Activated B cell treated with CpG ODN at 0.5 μM for 24 hours (primary cell): ENCODE data around the gene SEBOX. TPM values are rescaled to one million over a fixed set of nuclear protein-coding genes. Genes with fewer than 3 reads are reported as not detected.

Experiments used
- ATAC-seq: fragments of 200-7000 bp; cut with Tn5 transposase; one replicate; pipeline ENCODE4 v1.10.0; 2021; ENCODE audit warnings: low read depth, mild to moderate bottlenecking, moderate library complexity
- CTCF ChIA-PET: fragments of 350-600 bp; sonication (Branson Sonifier 250); formaldehyde crosslinking; loops from one replicate; lab custom pipeline; 2021; ENCODE audit warnings: antibody characterized with exemption; lab: Charles Lee
- POLR2A ChIA-PET: fragments of 350-600 bp; sonication (Branson Sonifier 250); formaldehyde crosslinking; loops from one replicate; lab custom pipeline; 2021; ENCODE audit warnings: antibody characterized with exemption; lab: Charles Lee
- DNase-seq: peaks from one replicate; pipeline ENCODE4 v3.0.0; 2022
- H3K27ac Mint-ChIP-seq: one replicate; pipeline ENCODE4 v1.8.0; 2020; ENCODE audit warnings: mixed read lengths
- H3K27me3 Mint-ChIP-seq: one replicate; pipeline ENCODE4 v1.8.0; 2021; ENCODE audit warnings: mixed read lengths
- H3K36me3 Mint-ChIP-seq: one replicate; pipeline ENCODE4 v1.8.0; 2021; ENCODE audit warnings: low read depth, mixed read lengths
- H3K4me1 Mint-ChIP-seq: one replicate; pipeline ENCODE4 v1.8.0; 2021; ENCODE audit warnings: mixed read lengths
- H3K4me3 Mint-ChIP-seq: one replicate; pipeline ENCODE4 v1.8.0; 2020; ENCODE audit warnings: mild to moderate bottlenecking, mixed read lengths
- H3K9me3 Mint-ChIP-seq: one replicate; pipeline ENCODE4 v1.8.0; 2020; ENCODE audit warnings: mixed read lengths
- intact Hi-C: fragments of 100-400 bp; cut with micrococcal nuclease; formaldehyde crosslinking; loops from one replicate; pipeline ENCODE4 v1.15.1; 2024
- total RNA-seq: library from RNA; stranded (reverse); gene quantifications from 2 replicates; pipeline ENCODE4 v1.2.3, GENCODE V29; 2022
- TF ChIP-seq, protein P1 (sequence below): fragments of 200-600 bp; IDR thresholded peaks from one replicate; pipeline ENCODE4 v1.8.0; 2022; ENCODE audit warnings: antibody characterized with exemption, mild to moderate bottlenecking

The SEBOX gene
- total RNA-seq, 1 donor from 2014 or later: not detected

DNA sequence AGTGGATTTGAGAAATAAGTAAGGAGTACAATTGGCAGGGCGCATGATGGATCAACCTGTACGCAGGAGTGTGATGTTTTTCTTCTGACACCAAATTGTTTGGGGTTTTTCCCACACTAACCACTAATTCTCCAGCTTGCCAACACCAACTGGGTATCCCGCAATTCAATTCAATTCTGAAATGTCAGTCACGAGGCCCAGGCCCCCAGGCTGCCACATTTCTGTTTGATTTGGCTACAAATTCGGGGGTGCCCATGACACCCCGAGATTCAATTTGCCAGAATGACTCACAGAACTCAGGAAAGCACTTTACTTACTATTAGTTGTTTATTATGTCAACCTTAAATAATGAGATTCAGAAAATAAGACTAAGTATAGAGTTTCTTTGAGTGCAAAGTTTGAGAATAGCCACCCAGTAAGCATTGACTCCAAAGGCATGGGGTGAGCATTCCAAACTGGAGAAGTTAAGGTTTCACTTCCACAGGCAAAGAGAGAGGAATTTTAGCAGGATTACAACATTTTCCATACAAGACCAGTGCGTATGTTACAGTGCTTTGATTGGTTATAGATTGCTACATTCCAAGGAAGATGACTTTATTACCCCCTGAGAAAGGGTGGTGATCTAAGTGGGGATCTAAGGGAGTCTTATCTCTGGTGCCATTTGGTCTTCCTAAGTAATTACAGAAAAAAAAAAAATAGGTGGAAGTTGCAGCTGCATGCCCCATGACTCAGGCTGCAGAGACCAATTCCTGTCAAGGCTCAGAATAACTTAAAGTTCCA lies 29.5 kb upstream of the SEBOX start:
- H3K27ac Mint-ChIP-seq: no peak overlapping the region
- H3K4me1 Mint-ChIP-seq: peaks cover 8% of the 10 kb centered on the region
- TF ChIP-seq, protein P1, sequence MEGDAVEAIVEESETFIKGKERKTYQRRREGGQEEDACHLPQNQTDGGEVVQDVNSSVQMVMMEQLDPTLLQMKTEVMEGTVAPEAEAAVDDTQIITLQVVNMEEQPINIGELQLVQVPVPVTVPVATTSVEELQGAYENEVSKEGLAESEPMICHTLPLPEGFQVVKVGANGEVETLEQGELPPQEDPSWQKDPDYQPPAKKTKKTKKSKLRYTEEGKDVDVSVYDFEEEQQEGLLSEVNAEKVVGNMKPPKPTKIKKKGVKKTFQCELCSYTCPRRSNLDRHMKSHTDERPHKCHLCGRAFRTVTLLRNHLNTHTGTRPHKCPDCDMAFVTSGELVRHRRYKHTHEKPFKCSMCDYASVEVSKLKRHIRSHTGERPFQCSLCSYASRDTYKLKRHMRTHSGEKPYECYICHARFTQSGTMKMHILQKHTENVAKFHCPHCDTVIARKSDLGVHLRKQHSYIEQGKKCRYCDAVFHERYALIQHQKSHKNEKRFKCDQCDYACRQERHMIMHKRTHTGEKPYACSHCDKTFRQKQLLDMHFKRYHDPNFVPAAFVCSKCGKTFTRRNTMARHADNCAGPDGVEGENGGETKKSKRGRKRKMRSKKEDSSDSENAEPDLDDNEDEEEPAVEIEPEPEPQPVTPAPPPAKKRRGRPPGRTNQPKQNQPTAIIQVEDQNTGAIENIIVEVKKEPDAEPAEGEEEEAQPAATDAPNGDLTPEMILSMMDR: no peak
- DNase-seq (no peak), ATAC-seq (no peak)
- H3K4me3 Mint-ChIP-seq: no peak overlapping the region
- CTCF ChIA-PET: no interaction called here
- POLR2A ChIA-PET: no interaction called here
- no peaks in the 10 kb centered on the region for H3K9me3 Mint-ChIP-seq
- intact Hi-C loops: no loop called here
- peaks cover 48% of the 10 kb centered on the region for H3K36me3 Mint-ChIP-seq
- no peaks in the 10 kb centered on the region for H3K27me3 Mint-ChIP-seq

DNA sequence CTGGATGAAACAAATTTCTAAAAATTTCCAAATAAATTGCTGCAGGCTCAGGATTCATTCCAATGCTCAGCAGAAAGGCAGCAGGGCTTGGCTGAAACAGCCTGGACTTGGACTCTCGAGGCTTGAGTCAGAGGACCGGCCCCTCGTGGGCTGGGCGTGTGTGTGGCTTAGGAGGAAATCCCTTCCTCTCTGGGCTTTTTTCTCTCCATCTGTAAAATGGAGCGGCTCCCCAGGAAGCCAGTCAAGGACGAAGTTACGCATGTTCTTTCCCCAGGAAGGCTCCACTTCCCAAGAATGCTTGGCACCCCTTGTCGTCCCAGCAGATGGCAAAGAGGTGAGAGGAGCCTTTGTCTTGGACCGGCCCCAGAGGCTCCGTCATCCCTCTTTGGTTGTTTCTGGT lies 27.5 kb upstream of the SEBOX start:
- Mint-ChIP-seq H3K27ac (no peak overlapping the region), H3K9me3 (no peaks in the 10 kb centered on the region), H3K36me3 (peaks cover 60% of the 10 kb centered on the region), H3K4me3 (no peak overlapping the region), H3K27me3 (no peaks in the 10 kb centered on the region), H3K4me1 (no peaks in the 10 kb centered on the region)
- TF ChIP-seq, protein P1: no peak
- ChIA-PET CTCF (no interaction called here), POLR2A (no interaction called here)
- no peak for ATAC-seq
- DNase-seq: no peak
- intact Hi-C loops: no loop called here

DNA sequence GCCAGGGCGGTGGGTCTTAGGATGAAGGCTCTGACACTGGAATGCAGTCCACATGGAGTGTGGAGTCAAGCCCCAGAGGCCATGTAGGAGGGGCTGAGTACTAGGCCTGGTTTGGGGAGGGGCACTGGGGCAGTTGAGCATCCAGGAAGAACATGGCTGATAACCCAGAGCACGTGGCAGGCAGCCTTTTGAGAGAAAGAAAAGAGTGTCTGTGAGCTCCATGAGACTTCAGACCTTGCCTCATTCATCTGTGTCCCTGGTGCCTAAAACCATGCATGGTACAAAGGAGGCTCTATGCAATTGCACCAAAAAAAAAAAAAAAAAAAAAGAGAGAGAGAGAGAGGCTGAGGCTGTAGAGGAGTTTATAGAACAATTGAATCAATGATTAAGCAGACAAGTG lies 26.4 kb upstream of the SEBOX start:
- Mint-ChIP-seq H3K27me3 (no peaks in the 10 kb centered on the region), H3K36me3 (peaks cover 61% of the 10 kb centered on the region), H3K4me3 (no peak overlapping the region), H3K27ac (no peak overlapping the region), H3K9me3 (no peaks in the 10 kb centered on the region), H3K4me1 (no peaks in the 10 kb centered on the region)
- ChIA-PET POLR2A (interaction anchor here (0.6 kb wide), 1 partner anchor 92 kb away, joined by 3 read pairs; no protein-coding TSS in a partner anchor), CTCF (interaction anchor here (1.3 kb wide), 1 partner anchor 25 kb away, joined by 3 read pairs; no protein-coding TSS in a partner anchor)
- ATAC-seq (no peak), DNase-seq (no peak)
- intact Hi-C loops: no loop called here
- TF ChIP-seq, protein P1: no peak

DNA sequence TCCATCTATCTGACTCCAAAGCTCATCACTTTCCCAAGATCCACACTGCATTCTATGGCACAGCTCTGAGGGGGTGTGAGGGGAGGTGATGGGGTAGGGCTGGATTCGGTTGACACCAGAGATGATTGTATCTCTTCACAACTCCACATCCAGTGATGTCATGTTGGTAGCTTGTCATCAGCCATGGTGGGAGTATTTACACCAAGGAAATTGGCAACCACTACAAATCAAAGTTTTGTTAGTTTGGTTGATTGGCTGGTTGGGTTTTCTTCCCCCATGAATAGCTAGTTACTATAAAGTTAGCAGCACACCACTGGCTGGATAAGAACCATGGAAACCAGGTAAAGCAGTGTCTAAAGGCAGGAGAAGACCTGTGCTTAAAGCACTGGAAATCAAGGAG lies 26.0 kb upstream of the SEBOX start:
- no peak for DNase-seq
- Mint-ChIP-seq H3K4me3 (no peak overlapping the region), H3K27me3 (no peaks in the 10 kb centered on the region), H3K9me3 (no peaks in the 10 kb centered on the region), H3K36me3 (peaks cover 61% of the 10 kb centered on the region), H3K4me1 (no peaks in the 10 kb centered on the region), H3K27ac (no peak overlapping the region)
- POLR2A ChIA-PET: no interaction called here
- CTCF ChIA-PET: interaction anchor here (1.3 kb wide), 1 partner anchor 26 kb away, joined by 3 read pairs; no protein-coding TSS in a partner anchor
- intact Hi-C loops: no loop called here
- TF ChIP-seq, protein P1: no peak
- no peak for ATAC-seq

DNA sequence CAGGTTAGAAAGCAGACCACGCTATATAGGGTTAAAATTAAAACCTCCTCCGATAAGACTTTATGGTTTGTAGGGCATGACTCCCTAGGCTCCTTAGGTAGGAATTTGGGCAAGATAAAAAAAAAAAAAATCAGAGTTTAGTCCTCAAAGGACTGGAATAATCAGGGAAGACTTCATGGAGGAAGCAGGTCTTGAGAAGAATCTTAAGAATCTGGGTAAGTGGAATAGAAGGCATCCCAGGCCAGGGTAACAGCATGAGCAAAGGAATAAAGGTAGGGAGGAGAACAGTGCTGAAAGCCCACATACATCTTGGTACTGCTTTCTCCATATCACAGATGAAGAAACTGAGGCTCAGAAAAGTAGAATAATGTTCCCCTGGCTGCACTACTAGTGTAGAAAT lies 25.6 kb upstream of the SEBOX start:
- Mint-ChIP-seq H3K36me3 (peaks cover 57% of the 10 kb centered on the region), H3K27ac (no peak overlapping the region), H3K27me3 (no peaks in the 10 kb centered on the region), H3K4me3 (no peak overlapping the region), H3K4me1 (peaks cover under 1% of the 10 kb centered on the region), H3K9me3 (no peaks in the 10 kb centered on the region)
- TF ChIP-seq, protein P1: no peak
- intact Hi-C loops: no loop called here
- DNase-seq (no peak), ATAC-seq (no peak)
- POLR2A ChIA-PET: no interaction called here
- CTCF ChIA-PET: no interaction called here
